ENCODE results near the gene CHRNB1. TPM values are rescaled to one million over a fixed set of nuclear protein-coding genes. Genes with fewer than 3 reads are reported as not detected.
A peak's percentile ranks its signal among the peaks of the same experiment; 100 is the strongest.

Gene CHRNB1
- total RNA-seq, 1 experiment from 2014 or later = 12.7 TPM

DNA sequence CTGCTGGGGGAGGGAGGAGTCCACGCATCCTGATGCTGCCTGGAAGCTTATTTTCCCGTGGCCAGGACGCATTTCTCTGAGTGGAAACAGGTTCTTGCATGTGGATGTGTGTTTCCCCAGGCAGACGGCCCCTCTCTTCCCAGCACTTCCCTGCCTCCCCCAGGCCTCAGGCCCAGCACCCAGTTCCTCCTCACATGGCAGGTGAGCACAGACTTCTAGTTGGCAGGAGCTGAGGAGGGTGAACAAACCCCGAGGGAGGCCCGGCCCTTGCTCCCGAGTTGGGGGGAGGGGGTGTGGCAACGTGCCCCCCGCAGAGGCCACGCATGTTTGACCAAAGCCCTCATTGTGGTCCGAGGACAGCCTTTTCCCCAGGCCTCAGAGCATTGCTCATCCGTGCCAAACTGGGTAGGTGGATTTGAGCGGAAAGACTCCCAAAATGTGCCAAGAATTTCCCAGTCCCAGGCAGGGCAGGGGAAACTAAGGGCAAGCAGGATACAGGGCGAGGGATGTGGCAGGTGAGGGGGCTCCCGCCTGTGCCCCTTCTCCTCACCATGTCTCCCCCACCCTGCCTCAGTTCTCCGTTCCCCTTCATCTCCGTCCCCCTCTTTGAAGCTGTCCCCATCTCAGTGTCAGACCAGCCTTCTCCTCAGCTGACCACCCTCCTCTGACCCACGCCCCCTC, 26.2 kb upstream of the CHRNB1 start:
- no CpG with 5 or more reads among the region's 18 CpGs for WGBS (ENCODE audit: extremely low coverage, insufficient read length, low lambda C conversion rate)
- Histone ChIP-seq H3K79me2 (ENCODE audit: insufficient read depth, low read length) (no peaks in the 10 kb centered on the region), H3K56ac (ENCODE audit: insufficient read length, low read depth, low read length) (no peak overlapping the region), H4K8ac (replicated peaks; ENCODE audit: insufficient read length, low read depth, low read length) (no peak overlapping the region), H3K4me2 (ENCODE audit: insufficient read depth, insufficient read length, low read length) (no peak overlapping the region), H3T11ph (ENCODE audit: low read length) (no peak overlapping the region), H3K4ac (ENCODE audit: low read depth, low read length) (no peak overlapping the region), H3K9ac (ENCODE audit: extremely low read depth, insufficient read length, low read length) (no peak overlapping the region), H2BK20ac (ENCODE audit: low read depth, low read length, poor library complexity, severe bottlenecking) (no peak overlapping the region), H3K23ac (ENCODE audit: insufficient read length, low read depth, low read length) (no peak overlapping the region), H2BK12ac (ENCODE audit: insufficient read length, low read depth, low read length) (no peak overlapping the region), H2BK120ac (ENCODE audit: low read depth, low read length, poor library complexity, severe bottlenecking) (no peak overlapping the region), H3K27me3 (ENCODE audit: insufficient read depth, low read length) (no peaks in the 10 kb centered on the region), H3K27ac (ENCODE audit: insufficient read length, low read depth, low read length) (no peak overlapping the region), H3K23me2 (ENCODE audit: insufficient read length, low read depth, low read length, poor library complexity, severe bottlenecking) (no peaks in the 10 kb centered on the region), H4K91ac (ENCODE audit: insufficient read length, low read depth, low read length) (no peak overlapping the region), H2BK5ac (ENCODE audit: insufficient read length, low read length) (no peak overlapping the region), H3K18ac (ENCODE audit: insufficient read length, low read depth, low read length) (no peak overlapping the region), H3K9me3 (ENCODE audit: control insufficient read depth, low read depth, low read length) (no peaks in the 10 kb centered on the region), H4K20me1 (ENCODE audit: control insufficient read depth, insufficient read depth, insufficient read length) (no peaks in the 10 kb centered on the region), H2AK5ac (ENCODE audit: insufficient read length, low read length) (no peak overlapping the region), H3K79me1 (ENCODE audit: insufficient read depth, low read depth, low read length, poor library complexity, severe bottlenecking) (no peaks in the 10 kb centered on the region), H3K14ac (ENCODE audit: insufficient read depth, low read length) (no peak overlapping the region), H2AFZ (ENCODE audit: low read length) (no peak overlapping the region), H3K4me1 (ENCODE audit: insufficient read depth, low read length) (no peaks in the 10 kb centered on the region), H4K5ac (ENCODE audit: insufficient read length, low read depth, low read length) (no peak overlapping the region), H2BK15ac (ENCODE audit: low read depth, low read length) (no peak overlapping the region)
- H3K4me1 Mint-ChIP-seq = peaks cover 9 to 26% of the 10 kb centered on the region in 2 experiments
- H3K4me3 Mint-ChIP-seq = no peak overlapping the region; a peak in 1 of 5 replicates
- H3K27me3 Mint-ChIP-seq (ENCODE audit: low read depth) = no peaks in the 10 kb centered on the region
- peak overlapping the region in 1 of 3 experiments; percentile 47; a peak in 2 of 7 replicates for H3K27ac Mint-ChIP-seq
- no peaks in the 10 kb centered on the region for H3K9me3 Mint-ChIP-seq
- no peak for TF ChIP-seq CTCF (conservative IDR thresholded peaks at IDR 0.05)
- DNase-seq = no peak
- H3K36me3 Mint-ChIP-seq (ENCODE audit: insufficient read depth in 1 of 3, low read depth in 3 of 3) = peaks cover 8 to 30% (median 30%) of the 10 kb centered on the region in 3 experiments; a peak in 6 of 7 replicates
